ENCODE data around the gene PCDHGB7. TPM values are rescaled to one million over a fixed set of nuclear protein-coding genes. Genes with fewer than 3 reads are reported as not detected.
A peak's percentile ranks its signal among the peaks of the same experiment; 100 is the strongest.
"Not testable (repeated sequence)": the region's sequence is repeated elsewhere in the genome, so short reads cannot be mapped to it uniquely, and the experiment has no call there.

The PCDHGB7 gene
- total RNA-seq, 1 donor from 2014 or later: 22.4 TPM

DNA sequence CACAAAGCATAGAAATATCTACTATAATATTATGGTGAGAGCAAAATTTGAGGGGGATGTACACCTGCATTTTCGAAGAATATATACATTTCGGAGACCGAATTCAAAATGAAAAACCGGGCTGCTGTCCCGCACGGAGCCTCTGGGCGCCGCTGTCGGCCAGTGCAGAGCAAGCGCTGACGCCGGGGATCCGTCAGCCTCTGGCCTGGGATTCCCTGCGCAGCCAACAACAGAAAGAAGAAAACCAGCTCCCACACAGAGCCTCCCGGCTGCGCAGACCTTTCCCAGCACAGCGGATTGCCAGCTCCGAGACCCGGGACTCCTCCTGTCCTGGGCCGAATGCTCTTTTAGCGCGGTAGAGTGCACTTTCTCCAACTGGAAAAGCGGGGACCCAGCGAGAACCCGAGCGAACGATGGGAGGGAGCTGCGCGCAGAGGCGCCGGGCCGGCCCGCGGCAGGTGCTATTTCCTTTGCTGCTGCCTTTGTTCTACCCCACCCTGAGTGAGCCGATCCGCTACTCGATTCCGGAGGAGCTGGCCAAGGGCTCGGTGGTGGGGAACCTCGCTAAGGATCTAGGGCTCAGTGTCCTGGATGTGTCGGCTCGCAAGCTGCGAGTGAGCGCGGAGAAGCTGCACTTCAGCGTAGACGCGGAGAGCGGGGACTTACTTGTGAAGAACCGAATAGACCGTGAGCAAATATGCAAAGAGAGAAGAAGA lies 9.5 kb upstream of the PCDHGB7 start, which contains the start of gene PCDHGB6:
PCDHGB6 (plus strand) TSS at position 232 of the 716 bp plus-strand sequence; CDS start at position 414, 182 bp downstream.
- H3K4me3 Mint-ChIP-seq (ENCODE audit: unreplicated experiment): peak within 1 kb of the TSS; percentile 96
- not testable (repeated sequence) for H3K4me1 Mint-ChIP-seq (ENCODE audit: low read depth, unreplicated experiment); H4K20me1 ChIP-seq (ENCODE audit: insufficient read depth, low read length); H3K4me1 ChIP-seq (ENCODE audit: insufficient read depth, low read length); H3K79me2 ChIP-seq (ENCODE audit: insufficient read depth, low read length); H3K27me3 Mint-ChIP-seq (ENCODE audit: low read depth, unreplicated experiment); H3K27me3 ChIP-seq (ENCODE audit: insufficient read depth, low read length); H2AFZ ChIP-seq (ENCODE audit: low read depth, low read length); DNase-seq (ENCODE audit: low read depth); H3K27ac ChIP-seq (ENCODE audit: low read depth, low read length); FAIRE-seq; H3K36me3 ChIP-seq (ENCODE audit: insufficient read depth, low read length)
- Histone ChIP-seq H3K4me3 (ENCODE audit: insufficient read depth, low read depth, low read length) (peak within 1 kb of the TSS; percentile 31), H3K4me2 (ENCODE audit: low read length) (peak within 1 kb of the TSS; percentile 64), H3K9ac (ENCODE audit: low read length) (peak within 1 kb of the TSS; percentile 23), H3K9me3 (ENCODE audit: insufficient read depth, low read depth, low read length) (peaks cover 45% of the 10 kb centered on the region)
- H3K36me3 Mint-ChIP-seq (ENCODE audit: low read depth, unreplicated experiment): peaks cover 12% of the 10 kb centered on the region
- H3K9me3 Mint-ChIP-seq (ENCODE audit: unreplicated experiment): peaks cover 16% of the 10 kb centered on the region
- H3K27ac Mint-ChIP-seq (ENCODE audit: unreplicated experiment): peak within 1 kb of the TSS; percentile 84
- TF ChIP-seq, protein P1, sequence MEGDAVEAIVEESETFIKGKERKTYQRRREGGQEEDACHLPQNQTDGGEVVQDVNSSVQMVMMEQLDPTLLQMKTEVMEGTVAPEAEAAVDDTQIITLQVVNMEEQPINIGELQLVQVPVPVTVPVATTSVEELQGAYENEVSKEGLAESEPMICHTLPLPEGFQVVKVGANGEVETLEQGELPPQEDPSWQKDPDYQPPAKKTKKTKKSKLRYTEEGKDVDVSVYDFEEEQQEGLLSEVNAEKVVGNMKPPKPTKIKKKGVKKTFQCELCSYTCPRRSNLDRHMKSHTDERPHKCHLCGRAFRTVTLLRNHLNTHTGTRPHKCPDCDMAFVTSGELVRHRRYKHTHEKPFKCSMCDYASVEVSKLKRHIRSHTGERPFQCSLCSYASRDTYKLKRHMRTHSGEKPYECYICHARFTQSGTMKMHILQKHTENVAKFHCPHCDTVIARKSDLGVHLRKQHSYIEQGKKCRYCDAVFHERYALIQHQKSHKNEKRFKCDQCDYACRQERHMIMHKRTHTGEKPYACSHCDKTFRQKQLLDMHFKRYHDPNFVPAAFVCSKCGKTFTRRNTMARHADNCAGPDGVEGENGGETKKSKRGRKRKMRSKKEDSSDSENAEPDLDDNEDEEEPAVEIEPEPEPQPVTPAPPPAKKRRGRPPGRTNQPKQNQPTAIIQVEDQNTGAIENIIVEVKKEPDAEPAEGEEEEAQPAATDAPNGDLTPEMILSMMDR (IDR thresholded peaks at IDR 0.05; ENCODE audit: insufficient read depth, low read depth, low read length): peak; percentile 43

DNA sequence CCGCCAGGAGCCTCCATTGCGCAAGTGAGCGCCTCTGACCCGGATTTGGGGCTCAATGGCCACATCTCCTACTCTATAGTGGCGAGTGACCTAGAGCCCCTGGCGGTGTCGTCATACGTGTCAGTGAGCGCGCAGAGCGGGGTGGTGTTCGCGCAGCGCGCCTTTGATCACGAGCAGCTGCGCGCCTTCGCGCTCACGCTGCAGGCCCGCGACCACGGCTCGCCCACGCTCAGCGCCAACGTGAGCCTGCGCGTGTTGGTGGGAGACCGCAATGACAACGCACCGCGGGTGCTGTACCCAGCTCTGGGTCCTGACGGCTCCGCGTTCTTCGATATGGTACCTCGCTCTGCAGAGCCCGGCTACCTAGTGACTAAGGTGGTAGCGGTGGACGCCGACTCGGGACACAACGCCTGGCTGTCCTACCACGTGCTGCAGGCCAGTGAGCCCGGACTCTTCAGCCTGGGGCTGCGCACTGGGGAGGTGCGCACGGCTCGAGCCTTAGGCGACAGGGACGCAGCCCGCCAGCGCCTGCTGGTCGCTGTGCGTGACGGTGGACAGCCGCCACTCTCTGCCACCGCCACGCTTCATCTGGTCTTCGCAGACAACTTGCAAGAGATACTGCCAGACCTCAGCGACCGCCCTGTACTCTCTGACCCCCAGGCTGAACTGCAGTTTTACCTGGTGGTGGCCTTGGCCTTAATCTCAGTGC lies 7.7 kb upstream of the PCDHGB7 start:
- no peaks in the 10 kb centered on the region for H3K4me1 ChIP-seq (ENCODE audit: insufficient read depth, low read length)
- Mint-ChIP-seq H3K9me3 (ENCODE audit: unreplicated experiment) (peaks cover 15% of the 10 kb centered on the region), H3K36me3 (ENCODE audit: low read depth, unreplicated experiment) (peaks cover 16% of the 10 kb centered on the region), H3K27ac (ENCODE audit: unreplicated experiment) (no peak overlapping the region), H3K4me1 (ENCODE audit: low read depth, unreplicated experiment) (peaks cover 5% of the 10 kb centered on the region), H3K4me3 (ENCODE audit: unreplicated experiment) (no peak overlapping the region), H3K27me3 (ENCODE audit: low read depth, unreplicated experiment) (no peaks in the 10 kb centered on the region)
- H3K4me2 ChIP-seq (ENCODE audit: low read length): no peak overlapping the region
- no peaks in the 10 kb centered on the region for H3K36me3 ChIP-seq (ENCODE audit: insufficient read depth, low read length)
- no peak for TF ChIP-seq EZH2 (IDR thresholded peaks at IDR 0.05; ENCODE audit: insufficient read depth, low read length)
- TF ChIP-seq, protein P1 (IDR thresholded peaks at IDR 0.05; ENCODE audit: insufficient read depth, low read depth, low read length): no peak
- H4K20me1 ChIP-seq (ENCODE audit: insufficient read depth, low read length): peaks cover 3% of the 10 kb centered on the region
- no peak overlapping the region for H3K9ac ChIP-seq (ENCODE audit: low read length)
- no peak overlapping the region for H3K4me3 ChIP-seq (ENCODE audit: insufficient read depth, low read depth, low read length)
- H3K27ac ChIP-seq (ENCODE audit: low read depth, low read length): no peak overlapping the region
- no peak for DNase-seq (ENCODE audit: low read depth)
- peaks cover 38% of the 10 kb centered on the region for H3K9me3 ChIP-seq (ENCODE audit: insufficient read depth, low read depth, low read length)
- peaks cover 3% of the 10 kb centered on the region for H3K79me2 ChIP-seq (ENCODE audit: insufficient read depth, low read length)
- FAIRE-seq: no peak
- H2AFZ ChIP-seq (ENCODE audit: low read depth, low read length): no peak overlapping the region
- H3K27me3 ChIP-seq (ENCODE audit: insufficient read depth, low read length): no peaks in the 10 kb centered on the region

All from astrocyte (in vitro differentiated cells and primary cell).